ENCODE measurements around the gene MRFAP1L1. TPM values are rescaled to one million over a fixed set of nuclear protein-coding genes. Genes with fewer than 3 reads are reported as not detected.

The MRFAP1L1 gene
- total and polyA plus RNA-seq, 9 of the 15 experiments (the other 6 are each of a cell fraction or from before 2014, with no cell fraction given), result 37.6 to 111 (median 83.8) TPM

DNA sequence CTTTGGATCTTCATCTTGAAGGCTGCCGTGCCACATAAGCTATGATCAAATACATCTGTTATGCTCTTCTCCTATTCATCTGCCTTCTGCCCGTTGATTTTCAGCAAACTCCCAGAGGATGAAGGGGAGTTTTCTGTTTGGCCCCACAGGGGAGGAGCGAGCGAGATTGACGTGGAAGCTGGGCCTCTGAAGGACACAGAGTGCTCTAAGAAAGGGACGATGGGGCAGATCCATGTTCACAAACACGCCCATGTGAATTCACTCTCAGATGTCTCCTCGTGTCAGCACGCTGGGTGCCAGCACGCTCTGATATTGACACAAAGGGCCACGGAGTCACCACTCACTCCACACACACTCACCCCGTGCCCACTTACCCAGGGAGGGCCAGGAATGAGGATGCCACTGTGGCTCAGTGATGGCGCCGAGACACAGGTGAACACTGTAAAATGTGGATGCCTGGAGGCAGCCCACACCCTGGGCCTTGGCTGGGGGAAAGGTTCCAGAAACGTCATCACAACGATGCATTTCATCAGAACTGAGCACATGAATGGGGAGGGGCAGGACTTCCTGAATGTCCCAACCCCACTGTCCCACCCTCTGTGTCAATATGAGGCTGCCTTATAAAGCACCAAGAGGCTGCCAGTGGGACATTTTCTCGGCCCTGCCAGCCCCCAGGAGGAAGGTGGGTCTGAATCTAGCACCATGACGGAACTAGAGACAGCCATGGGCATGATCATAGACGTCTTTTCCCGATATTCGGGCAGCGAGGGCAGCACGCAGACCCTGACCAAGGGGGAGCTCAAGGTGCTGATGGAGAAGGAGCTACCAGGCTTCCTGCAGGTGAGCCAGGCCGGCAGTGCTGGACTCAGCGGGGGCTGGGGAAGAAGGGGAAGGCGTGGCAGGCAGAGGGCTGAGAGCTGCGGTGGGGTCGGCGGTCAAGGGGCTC is 16.2 kb downstream of the MRFAP1L1 start, which contains the start of gene S100P (continued):
- TF ChIP-seq, protein P1, sequence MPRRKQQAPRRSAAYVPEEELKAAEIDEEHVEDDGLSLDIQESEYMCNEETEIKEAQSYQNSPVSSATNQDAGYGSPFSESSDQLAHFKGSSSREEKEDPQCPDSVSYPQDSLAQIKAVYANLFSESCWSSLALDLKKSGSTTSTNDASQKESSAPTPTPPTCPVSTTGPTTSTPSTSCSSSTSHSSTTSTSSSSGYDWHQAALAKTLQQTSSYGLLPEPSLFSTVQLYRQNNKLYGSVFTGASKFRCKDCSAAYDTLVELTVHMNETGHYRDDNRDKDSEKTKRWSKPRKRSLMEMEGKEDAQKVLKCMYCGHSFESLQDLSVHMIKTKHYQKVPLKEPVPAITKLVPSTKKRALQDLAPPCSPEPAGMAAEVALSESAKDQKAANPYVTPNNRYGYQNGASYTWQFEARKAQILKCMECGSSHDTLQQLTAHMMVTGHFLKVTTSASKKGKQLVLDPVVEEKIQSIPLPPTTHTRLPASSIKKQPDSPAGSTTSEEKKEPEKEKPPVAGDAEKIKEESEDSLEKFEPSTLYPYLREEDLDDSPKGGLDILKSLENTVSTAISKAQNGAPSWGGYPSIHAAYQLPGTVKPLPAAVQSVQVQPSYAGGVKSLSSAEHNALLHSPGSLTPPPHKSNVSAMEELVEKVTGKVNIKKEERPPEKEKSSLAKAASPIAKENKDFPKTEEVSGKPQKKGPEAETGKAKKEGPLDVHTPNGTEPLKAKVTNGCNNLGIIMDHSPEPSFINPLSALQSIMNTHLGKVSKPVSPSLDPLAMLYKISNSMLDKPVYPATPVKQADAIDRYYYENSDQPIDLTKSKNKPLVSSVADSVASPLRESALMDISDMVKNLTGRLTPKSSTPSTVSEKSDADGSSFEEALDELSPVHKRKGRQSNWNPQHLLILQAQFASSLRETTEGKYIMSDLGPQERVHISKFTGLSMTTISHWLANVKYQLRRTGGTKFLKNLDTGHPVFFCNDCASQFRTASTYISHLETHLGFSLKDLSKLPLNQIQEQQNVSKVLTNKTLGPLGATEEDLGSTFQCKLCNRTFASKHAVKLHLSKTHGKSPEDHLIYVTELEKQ (CRISPR knock-in tag; IDR thresholded peaks at IDR 0.05), result no peak
- TF ChIP-seq, protein P2, sequence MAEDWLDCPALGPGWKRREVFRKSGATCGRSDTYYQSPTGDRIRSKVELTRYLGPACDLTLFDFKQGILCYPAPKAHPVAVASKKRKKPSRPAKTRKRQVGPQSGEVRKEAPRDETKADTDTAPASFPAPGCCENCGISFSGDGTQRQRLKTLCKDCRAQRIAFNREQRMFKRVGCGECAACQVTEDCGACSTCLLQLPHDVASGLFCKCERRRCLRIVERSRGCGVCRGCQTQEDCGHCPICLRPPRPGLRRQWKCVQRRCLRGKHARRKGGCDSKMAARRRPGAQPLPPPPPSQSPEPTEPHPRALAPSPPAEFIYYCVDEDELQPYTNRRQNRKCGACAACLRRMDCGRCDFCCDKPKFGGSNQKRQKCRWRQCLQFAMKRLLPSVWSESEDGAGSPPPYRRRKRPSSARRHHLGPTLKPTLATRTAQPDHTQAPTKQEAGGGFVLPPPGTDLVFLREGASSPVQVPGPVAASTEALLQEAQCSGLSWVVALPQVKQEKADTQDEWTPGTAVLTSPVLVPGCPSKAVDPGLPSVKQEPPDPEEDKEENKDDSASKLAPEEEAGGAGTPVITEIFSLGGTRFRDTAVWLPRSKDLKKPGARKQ (CRISPR knock-in tag; IDR thresholded peaks at IDR 0.05), result 0 out of 2 replicates have a peak, but pooled peaks have one; percentile 55
- TF ChIP-seq ZKSCAN1 (IDR thresholded peaks at IDR 0.05; ENCODE audit: low read depth, low read length), result no peak
- no peak for TF ChIP-seq ZNF175 (CRISPR knock-in tag; IDR thresholded peaks at IDR 0.05; ENCODE audit: low read depth)
- no peak for TF ChIP-seq PHTF2 (CRISPR knock-in tag; IDR thresholded peaks at IDR 0.05)
- no peak for TF ChIP-seq TSC22D4 (tag; IDR thresholded peaks at IDR 0.05)
- TF ChIP-seq ZNF3 (CRISPR knock-in tag; IDR thresholded peaks at IDR 0.05), result no peak
- TF ChIP-seq, protein P3, sequence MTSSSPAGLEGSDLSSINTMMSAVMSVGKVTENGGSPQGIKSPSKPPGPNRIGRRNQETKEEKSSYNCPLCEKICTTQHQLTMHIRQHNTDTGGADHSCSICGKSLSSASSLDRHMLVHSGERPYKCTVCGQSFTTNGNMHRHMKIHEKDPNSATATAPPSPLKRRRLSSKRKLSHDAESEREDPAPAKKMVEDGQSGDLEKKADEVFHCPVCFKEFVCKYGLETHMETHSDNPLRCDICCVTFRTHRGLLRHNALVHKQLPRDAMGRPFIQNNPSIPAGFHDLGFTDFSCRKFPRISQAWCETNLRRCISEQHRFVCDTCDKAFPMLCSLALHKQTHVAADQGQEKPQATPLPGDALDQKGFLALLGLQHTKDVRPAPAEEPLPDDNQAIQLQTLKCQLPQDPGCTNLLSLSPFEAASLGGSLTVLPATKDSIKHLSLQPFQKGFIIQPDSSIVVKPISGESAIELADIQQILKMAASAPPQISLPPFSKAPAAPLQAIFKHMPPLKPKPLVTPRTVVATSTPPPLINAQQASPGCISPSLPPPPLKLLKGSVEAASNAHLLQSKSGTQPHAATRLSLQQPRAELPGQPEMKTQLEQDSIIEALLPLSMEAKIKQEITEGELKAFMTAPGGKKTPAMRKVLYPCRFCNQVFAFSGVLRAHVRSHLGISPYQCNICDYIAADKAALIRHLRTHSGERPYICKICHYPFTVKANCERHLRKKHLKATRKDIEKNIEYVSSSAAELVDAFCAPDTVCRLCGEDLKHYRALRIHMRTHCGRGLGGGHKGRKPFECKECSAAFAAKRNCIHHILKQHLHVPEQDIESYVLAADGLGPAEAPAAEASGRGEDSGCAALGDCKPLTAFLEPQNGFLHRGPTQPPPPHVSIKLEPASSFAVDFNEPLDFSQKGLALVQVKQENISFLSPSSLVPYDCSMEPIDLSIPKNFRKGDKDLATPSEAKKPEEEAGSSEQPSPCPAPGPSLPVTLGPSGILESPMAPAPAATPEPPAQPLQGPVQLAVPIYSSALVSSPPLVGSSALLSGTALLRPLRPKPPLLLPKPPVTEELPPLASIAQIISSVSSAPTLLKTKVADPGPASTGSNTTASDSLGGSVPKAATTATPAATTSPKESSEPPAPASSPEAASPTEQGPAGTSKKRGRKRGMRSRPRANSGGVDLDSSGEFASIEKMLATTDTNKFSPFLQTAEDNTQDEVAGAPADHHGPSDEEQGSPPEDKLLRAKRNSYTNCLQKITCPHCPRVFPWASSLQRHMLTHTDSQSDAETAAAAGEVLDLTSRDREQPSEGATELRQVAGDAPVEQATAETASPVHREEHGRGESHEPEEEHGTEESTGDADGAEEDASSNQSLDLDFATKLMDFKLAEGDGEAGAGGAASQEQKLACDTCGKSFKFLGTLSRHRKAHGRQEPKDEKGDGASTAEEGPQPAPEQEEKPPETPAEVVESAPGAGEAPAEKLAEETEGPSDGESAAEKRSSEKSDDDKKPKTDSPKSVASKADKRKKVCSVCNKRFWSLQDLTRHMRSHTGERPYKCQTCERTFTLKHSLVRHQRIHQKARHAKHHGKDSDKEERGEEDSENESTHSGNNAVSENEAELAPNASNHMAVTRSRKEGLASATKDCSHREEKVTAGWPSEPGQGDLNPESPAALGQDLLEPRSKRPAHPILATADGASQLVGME (CRISPR knock-in tag; IDR thresholded peaks at IDR 0.05), result no peak
- no peak for TF ChIP-seq SLC30A9 (CRISPR knock-in tag; IDR thresholded peaks at IDR 0.05)
- TF ChIP-seq ARHGAP35 (IDR thresholded peaks at IDR 0.05; ENCODE audit: partially characterized antibody), result no peak
- TF ChIP-seq PURB (CRISPR knock-in tag; IDR thresholded peaks at IDR 0.05; ENCODE audit: low read depth), result no peak
- TF ChIP-seq NR3C1 (CRISPR knock-in tag; IDR thresholded peaks at IDR 0.05), result no peak
- TF ChIP-seq, protein P4, sequence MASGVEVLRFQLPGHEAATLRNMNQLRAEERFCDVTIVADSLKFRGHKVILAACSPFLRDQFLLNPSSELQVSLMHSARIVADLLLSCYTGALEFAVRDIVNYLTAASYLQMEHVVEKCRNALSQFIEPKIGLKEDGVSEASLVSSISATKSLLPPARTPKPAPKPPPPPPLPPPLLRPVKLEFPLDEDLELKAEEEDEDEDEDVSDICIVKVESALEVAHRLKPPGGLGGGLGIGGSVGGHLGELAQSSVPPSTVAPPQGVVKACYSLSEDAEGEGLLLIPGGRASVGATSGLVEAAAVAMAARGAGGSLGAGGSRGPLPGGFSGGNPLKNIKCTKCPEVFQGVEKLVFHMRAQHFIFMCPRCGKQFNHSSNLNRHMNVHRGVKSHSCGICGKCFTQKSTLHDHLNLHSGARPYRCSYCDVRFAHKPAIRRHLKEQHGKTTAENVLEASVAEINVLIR (CRISPR knock-in tag; IDR thresholded peaks at IDR 0.05), result peak; percentile 56
- no peak for TF ChIP-seq KDM2B (CRISPR knock-in tag; IDR thresholded peaks at IDR 0.05)
- peak; percentile 77 for TF ChIP-seq RBFOX2 (IDR thresholded peaks at IDR 0.05; ENCODE audit: low read depth, low read length)
